ENCODE results near the gene SLC19A3. TPM values are rescaled to one million over a fixed set of nuclear protein-coding genes. Genes with fewer than 3 reads are reported as not detected.

The SLC19A3 gene
- total and polyA plus RNA-seq, 2 experiments from 2014 or later = 3.5 to 9.1 TPM

GRCh38 chr2:227713291-227713690 is 4.5 kb downstream of the SLC19A3 start:
- peaks cover 21% of the 10 kb centered on the region for H3K4me1 Mint-ChIP-seq
- H3K9me3 Mint-ChIP-seq = peaks cover 10% of the 10 kb centered on the region; the same call in 2 of the 3 replicates
- H3K36me3 Mint-ChIP-seq (ENCODE audit: low read depth) = peaks cover 3% of the 10 kb centered on the region; the same call in 2 of the 3 replicates

More at GRCh38 chr2:227713291-227713690, 4.5 kb downstream of the SLC19A3 start:
- H3K4me3 ChIP-seq = no peak overlapping the region
- H2AFZ ChIP-seq = no peak overlapping the region
- no peak overlapping the region for H3K27ac Mint-ChIP-seq
- no peaks in the 10 kb centered on the region for H3K36me3 ChIP-seq (ENCODE audit: insufficient read depth)
- peaks cover 24% of the 10 kb centered on the region for H3K4me1 ChIP-seq (ENCODE audit: insufficient read depth)
- no peak overlapping the region for H3K4me2 ChIP-seq
- H3K27ac ChIP-seq (ENCODE audit: low read depth) = no peak overlapping the region
- TF ChIP-seq POLR2AphosphoS5 (IDR thresholded peaks at IDR 0.05; ENCODE audit: low read depth) (no peak), STAT1 (IDR thresholded peaks at IDR 0.05; ENCODE audit: unreplicated experiment) (no peak), REST (IDR thresholded peaks at IDR 0.05; ENCODE audit: unreplicated experiment) (no peak), EZH2phosphoT487 (IDR thresholded peaks at IDR 0.05; ENCODE audit: unreplicated experiment) (no peak), CTCF (conservative IDR thresholded peaks at IDR 0.05; ENCODE audit: low read depth in 2 of 2) (no peak), JUNB (IDR thresholded peaks at IDR 0.05; ENCODE audit: unreplicated experiment) (no peak), ETS1 (IDR thresholded peaks at IDR 0.05) (no peak), CREB1 (CRISPR knock-in tag; IDR thresholded peaks at IDR 0.05; ENCODE audit: low read depth) (no peak), ZNF462 (CRISPR knock-in tag; IDR thresholded peaks at IDR 0.05) (no peak), ZNF114 (CRISPR knock-in tag; IDR thresholded peaks at IDR 0.05) (no peak)
- no peak for DNase-seq (ENCODE audit: low spot score)
- ATAC-seq = no peak
- H3F3A ChIP-seq (replicated peaks; ENCODE audit: low read depth) = no peaks in the 10 kb centered on the region
- H4K20me1 ChIP-seq (replicated peaks; ENCODE audit: insufficient read depth) = no peaks in the 10 kb centered on the region
- H3K9me2 ChIP-seq (ENCODE audit: insufficient read depth) = no peaks in the 10 kb centered on the region
- peaks cover 2% of the 10 kb centered on the region for H3K27me3 Mint-ChIP-seq (ENCODE audit: insufficient read depth, low read depth, poor library complexity)
- H3K4me3 Mint-ChIP-seq = no peak overlapping the region
- no peaks in the 10 kb centered on the region; the same call in 1 of the 2 replicates for H3K79me2 ChIP-seq (replicated peaks; ENCODE audit: insufficient read depth)
- no peaks in the 10 kb centered on the region for H3K27me3 ChIP-seq (ENCODE audit: insufficient read depth)
